Osteoblast (primary cell): ENCODE data around the gene OSBP. TPM values are rescaled to one million over a fixed set of nuclear protein-coding genes. Genes with fewer than 3 reads are reported as not detected.

ENCODE experiments used
- DNase-seq: peaks from one replicate; pipeline ENCODE4 v3.0.0; 2011; ENCODE audit warnings: low spot score, mixed read lengths; ENCODE audit not compliant: insufficient read length; ENCODE audit errors: missing footprints
- H2AFZ ChIP-seq: 2 replicates; pipeline ENCODE4 v1.6.0; 2011; ENCODE audit warnings: mild to moderate bottlenecking, low read length
- H3K27ac ChIP-seq: 2 replicates; pipeline ENCODE4 v1.5.1; 2011; ENCODE audit warnings: mild to moderate bottlenecking, low read depth, low read length, moderate library complexity
- H3K27me3 ChIP-seq: 2 replicates; pipeline ENCODE4 v1.6.0; 2012; ENCODE audit warnings: mild to moderate bottlenecking, control low read depth, inconsistent platforms, low read length, moderate library complexity; ENCODE audit not compliant: insufficient read depth
- H3K36me3 ChIP-seq: 2 replicates; pipeline ENCODE4 v1.5.1; 2011; ENCODE audit warnings: mild to moderate bottlenecking, low read length, control low read depth, moderate library complexity; ENCODE audit not compliant: insufficient read depth
- H3K4me1 ChIP-seq: 2 replicates; pipeline ENCODE4 v1.5.1; 2011; ENCODE audit warnings: mild to moderate bottlenecking, low read length, control low read depth, moderate library complexity; ENCODE audit not compliant: insufficient read depth
- H3K4me2 ChIP-seq: 2 replicates; pipeline ENCODE4 v1.6.0; 2011; ENCODE audit warnings: mild to moderate bottlenecking, low read length; ENCODE audit not compliant: insufficient read depth
- H3K4me3 ChIP-seq: fragments of 200-600 bp; sonication (generic); 3 replicates; pipeline ENCODE4 v1.5.1; 2012; ENCODE audit warnings: mild to moderate bottlenecking, low read length, inconsistent platforms; ENCODE audit not compliant: insufficient read depth
- H3K79me2 ChIP-seq: 2 replicates; pipeline ENCODE4 v1.6.0; 2012; ENCODE audit warnings: mild to moderate bottlenecking, low read length, control low read depth, inconsistent platforms; ENCODE audit not compliant: insufficient read depth
- H3K9me3 ChIP-seq: 2 replicates; pipeline ENCODE4 v1.5.1; 2011; ENCODE audit warnings: low read depth, low read length, control low read depth
- H4K20me1 ChIP-seq: 2 replicates; pipeline ENCODE4 v1.6.0; 2012; ENCODE audit warnings: mild to moderate bottlenecking, low read length, control low read depth; ENCODE audit not compliant: insufficient read depth
- CTCF ChIP-seq: IDR thresholded peaks from 2 replicates; pipeline ENCODE4 v1.5.1; 2011; ENCODE audit warnings: mild to moderate bottlenecking, low read depth, low read length, moderate library complexity; ENCODE audit errors: extremely low read depth
- total RNA-seq: library from RNA; depleted of rRNA; stranded (reverse); fragments of >200 nt; gene quantifications from 2 replicates; pipeline ENCODE4 v1.2.3, GENCODE V29; 2012

OSBP gene
- total RNA-seq, 1 donor = 35.1 TPM

GRCh38 chr11:59552844-59553243, 62.7 kb downstream of the OSBP start:
- peak overlapping the region; percentile 76 for H3K4me2 ChIP-seq
- no peak for TF ChIP-seq CTCF
- H3K4me3 ChIP-seq = no peak overlapping the region

GRCh38 chr11:59551659-59552521, 63.7 kb downstream of the OSBP start:
- Histone ChIP-seq H3K4me3 (peak overlapping the region; percentile 73), H3K9me3 (no peaks in the 10 kb centered on the region), H3K79me2 (no peaks in the 10 kb centered on the region), H3K4me2 (peak overlapping the region; percentile 76), H3K4me1 (peaks cover 14% of the 10 kb centered on the region), H4K20me1 (no peaks in the 10 kb centered on the region), H3K27me3 (no peaks in the 10 kb centered on the region), H3K27ac (peak overlapping the region; percentile 72), H2AFZ (peak overlapping the region; percentile 69), H3K36me3 (no peaks in the 10 kb centered on the region)
- peak; percentile 68 for DNase-seq
- no peak for TF ChIP-seq CTCF

More at GRCh38 chr11:59552844-59553243, 62.7 kb downstream of the OSBP start:
- Histone ChIP-seq H3K9me3 (no peaks in the 10 kb centered on the region), H3K36me3 (no peaks in the 10 kb centered on the region), H2AFZ (no peak overlapping the region), H3K4me1 (peaks cover 15% of the 10 kb centered on the region), H3K79me2 (no peaks in the 10 kb centered on the region), H4K20me1 (no peaks in the 10 kb centered on the region), H3K27me3 (no peaks in the 10 kb centered on the region), H3K27ac (no peak overlapping the region)
- DNase-seq = no peak

- DNase-seq = no peak
- Histone ChIP-seq H3K27me3 (no peaks in the 10 kb centered on the region), H2AFZ (peak overlapping the region; percentile 69), H3K79me2 (no peaks in the 10 kb centered on the region), H4K20me1 (no peaks in the 10 kb centered on the region), H3K4me2 (peak overlapping the region; percentile 76), H3K4me1 (peaks cover 11% of the 10 kb centered on the region), H3K36me3 (no peaks in the 10 kb centered on the region), H3K9me3 (no peaks in the 10 kb centered on the region), H3K4me3 (peak overlapping the region; percentile 73), H3K27ac (peak overlapping the region; percentile 72)
- TF ChIP-seq CTCF = no peak
Measured at GRCh38 chr11:59550842-59551658, 64.5 kb downstream of the OSBP start.

- no peaks in the 10 kb centered on the region for H3K9me3 ChIP-seq
- H3K79me2 ChIP-seq = no peaks in the 10 kb centered on the region
- H3K4me2 ChIP-seq = peak overlapping the region; percentile 76
- DNase-seq = peak; percentile 74
- H4K20me1 ChIP-seq = no peaks in the 10 kb centered on the region
- H3K4me3 ChIP-seq = peak overlapping the region; percentile 73
- H3K27ac ChIP-seq = peak overlapping the region; percentile 72
- no peaks in the 10 kb centered on the region for H3K36me3 ChIP-seq
- peaks cover 16% of the 10 kb centered on the region for H3K4me1 ChIP-seq
- H2AFZ ChIP-seq = no peak overlapping the region
- H3K27me3 ChIP-seq = no peaks in the 10 kb centered on the region
- TF ChIP-seq CTCF = peak; percentile 25
Measured at GRCh38 chr11:59550368-59550841, 65.2 kb downstream of the OSBP start.
